ENCODE measurements around the gene TBXAS1.
"Not testable (repeated sequence)": the region's sequence is repeated elsewhere in the genome, so short reads cannot be mapped to it uniquely, and the experiment has no call there.

Gene TBXAS1

DNA sequence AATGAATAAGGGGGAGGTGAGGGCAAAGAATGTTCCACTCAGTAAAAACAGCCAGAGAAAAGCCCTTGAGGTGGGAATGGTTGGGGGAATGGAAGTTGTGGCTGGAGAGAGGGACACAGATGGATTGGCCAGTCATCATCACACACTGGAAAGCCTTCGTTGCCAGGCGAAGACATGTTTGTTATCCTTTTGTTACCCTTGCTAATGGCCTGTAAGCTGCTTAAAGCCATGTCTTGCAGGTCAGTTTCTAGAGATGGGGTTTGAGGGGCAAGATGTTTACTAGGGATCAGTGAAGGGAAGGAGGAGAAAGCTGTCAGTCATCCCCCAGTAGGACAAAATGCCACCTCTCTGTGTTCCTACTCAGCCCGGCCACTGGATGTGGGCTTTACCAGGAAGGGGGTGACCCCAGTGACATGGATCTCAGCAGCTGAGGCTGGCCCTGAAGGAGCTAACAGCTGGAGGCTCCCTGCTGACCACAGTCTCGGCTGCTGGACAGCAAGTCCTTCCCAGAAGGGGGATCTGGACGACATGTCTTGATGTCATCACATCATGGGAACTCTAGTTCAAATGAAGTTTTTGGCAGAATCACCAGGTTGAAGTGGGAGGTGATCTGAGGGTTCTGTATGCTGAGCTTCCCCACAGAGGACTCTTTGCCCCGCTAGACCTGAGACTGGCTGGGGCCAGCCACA lies 66.2 kb downstream of the TBXAS1 start:
- DNase-seq: no peak

DNA sequence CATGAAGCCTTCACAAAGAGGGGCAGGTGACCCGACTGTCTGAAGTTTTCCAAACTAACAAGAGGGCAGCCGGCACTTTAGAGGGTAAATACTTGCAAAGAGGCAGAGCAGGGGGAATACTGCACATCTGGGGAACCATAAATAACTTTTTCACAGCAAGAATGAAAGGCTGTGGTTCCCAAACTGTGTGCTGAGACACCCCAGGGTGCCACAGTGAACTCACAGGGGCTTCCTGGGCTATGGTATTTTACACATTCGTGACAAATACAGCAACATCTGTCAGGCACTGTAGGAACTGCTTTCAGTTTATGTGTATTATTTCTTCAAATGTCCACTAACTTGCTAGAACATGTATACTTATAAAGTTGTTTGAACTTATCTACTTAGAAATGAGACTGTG lies 67.2 kb downstream of the TBXAS1 start:
- no peak for DNase-seq

DNA sequence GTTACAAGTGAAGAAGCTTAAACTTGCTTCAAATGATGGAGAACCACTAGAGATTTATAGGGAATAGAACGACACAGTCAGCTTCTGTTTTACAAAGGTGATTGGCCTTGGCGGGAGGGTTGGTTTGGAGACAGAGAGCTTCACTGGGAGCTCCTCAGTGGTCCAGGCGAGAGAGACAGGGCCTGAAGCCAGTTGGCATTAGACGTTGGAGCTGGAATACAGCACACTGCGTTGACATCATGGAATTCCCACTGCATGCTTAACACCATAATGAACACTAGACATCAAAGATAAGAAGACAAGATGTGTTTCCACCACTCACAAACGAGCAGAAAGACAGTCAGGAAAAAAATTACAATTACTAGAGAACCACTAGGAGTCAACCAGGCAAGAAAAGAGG lies 67.8 kb downstream of the TBXAS1 start:
- DNase-seq: no peak

DNA sequence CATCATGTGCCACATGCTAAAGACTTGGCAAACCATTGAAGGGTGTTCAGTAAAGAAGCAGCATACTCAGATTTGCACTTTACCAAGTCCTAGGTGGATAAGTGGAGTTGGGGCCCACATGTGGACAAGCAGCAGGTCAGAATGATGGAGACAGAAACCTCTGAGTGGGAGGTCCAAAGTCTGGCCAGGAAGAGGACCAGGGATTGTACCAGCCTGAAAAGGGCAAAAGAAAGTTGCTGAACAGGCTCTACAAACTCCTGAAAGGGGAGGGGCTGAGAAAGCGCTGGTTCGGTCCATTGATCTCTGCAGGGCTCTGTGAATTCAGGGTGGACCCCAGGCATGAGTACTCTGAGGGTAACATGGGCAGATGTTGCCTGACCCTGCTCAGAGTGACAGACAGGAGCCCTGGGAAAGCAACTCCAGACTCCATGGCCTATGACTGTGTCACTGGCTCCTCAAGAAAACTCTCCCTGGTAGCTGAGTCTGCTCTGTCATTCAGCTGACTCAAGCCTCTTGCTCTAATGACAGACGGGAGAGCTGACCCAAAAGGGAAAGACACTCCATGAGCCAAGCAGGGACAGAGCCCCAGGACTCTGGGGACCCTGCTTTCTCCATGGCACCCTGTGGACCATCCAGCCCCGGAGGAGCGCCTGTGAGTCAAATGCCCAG lies 68.5 kb downstream of the TBXAS1 start:
- DNase-seq: no peak

DNA sequence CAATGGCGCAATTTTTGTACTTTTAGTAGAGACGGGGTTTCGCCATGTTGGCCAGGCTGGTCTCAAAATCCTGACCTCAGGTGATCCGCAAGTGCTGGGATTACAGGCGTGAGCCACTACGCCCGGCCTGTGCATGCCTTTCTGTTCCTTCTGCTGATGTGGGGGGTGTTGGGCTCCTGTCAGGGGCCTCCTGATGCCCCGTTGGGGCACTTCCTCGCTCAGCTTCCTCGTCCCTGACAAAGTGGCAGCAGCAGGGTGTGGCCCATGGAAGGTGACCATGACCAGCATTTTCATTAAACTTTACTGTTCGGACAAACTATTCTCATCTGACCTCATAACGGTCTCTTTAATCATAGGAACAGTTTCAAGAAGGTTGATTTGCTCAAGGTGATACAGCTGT lies 69.4 kb downstream of the TBXAS1 start:
- DNase-seq: no peak

DNA sequence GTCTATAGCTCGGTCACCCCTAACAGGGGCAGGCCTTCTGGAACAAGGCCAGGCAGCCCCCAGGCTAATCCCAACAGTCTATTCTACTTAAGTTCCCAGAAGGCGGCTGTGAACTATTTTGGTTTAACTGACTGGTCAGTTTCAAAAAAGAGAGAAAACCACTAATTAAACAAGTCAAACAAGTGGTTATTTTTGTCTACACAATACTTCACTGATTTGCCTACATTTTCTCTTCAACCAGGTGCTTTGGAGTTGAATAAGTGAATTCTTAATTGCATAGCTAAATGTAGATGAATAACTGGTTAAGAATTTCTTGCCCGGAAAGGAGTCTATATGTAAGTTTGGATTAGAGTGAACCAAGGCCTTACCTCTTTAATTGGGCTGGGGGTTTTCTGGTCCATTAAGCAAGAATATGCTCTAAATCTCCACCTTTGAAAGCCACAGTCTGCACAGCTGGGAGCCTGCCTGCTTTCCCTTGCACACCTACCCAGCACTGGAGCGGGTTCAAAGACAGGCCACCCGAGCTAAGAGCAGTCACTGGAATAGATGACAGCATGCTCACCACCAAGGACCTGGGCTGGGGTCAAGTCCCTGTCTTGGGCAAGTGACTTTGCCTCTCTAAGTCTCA lies 70.4 kb downstream of the TBXAS1 start:
- DNase-seq: no peak

DNA sequence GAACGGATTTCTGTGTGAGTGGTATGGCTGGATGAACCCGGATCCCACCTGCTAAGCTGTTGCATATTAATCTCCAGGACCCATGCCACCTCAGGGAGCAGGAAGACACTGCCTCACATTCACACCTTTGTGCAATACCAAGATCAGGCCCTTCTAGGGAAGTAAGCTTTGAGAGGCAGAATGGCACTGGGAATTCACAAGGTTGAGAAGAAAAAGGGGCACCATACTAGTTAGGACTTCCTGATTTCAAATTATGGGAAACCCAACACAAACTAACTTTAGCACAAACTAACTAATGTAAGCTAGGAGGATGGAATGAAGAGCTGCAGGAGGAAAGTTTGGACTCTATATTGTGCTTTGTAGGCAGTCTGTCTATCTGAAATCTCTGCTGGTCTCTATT lies 71.3 kb downstream of the TBXAS1 start:
- no peak for DNase-seq

DNA sequence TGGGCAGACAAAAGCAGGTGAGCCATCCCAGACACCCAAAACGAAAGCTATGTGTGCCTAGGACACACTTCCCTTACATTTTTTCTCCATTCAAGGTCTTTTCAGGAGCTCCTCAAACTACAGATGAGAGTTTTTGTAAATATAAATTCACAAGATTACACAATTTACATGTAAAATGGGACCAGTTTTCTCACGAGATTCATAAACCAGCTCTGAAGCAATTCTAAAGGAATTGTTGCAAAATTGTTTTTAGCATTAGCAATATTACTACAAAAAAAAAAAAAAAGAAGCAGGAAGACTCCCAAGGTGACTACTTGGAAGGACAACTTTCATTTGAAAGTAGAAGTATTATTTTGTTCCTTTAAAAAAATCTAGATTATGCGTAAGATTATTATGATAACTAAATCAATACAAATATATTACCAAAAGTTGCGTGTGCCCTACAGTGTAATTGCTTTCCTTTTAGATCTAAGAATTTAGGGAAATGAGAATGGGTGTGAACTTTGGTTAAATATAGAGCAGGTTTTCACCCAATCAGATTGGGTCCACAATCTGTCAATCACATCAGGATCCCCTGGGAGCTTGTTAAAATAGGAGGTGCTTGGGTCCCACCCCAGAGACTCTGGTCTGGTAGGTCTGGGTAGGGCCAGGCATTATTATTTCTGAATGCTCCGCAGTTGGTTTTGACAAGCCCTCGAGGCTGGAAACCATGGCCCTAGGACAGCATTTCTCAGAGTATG lies 72.2 kb downstream of the TBXAS1 start:
- no peak for DNase-seq

DNA sequence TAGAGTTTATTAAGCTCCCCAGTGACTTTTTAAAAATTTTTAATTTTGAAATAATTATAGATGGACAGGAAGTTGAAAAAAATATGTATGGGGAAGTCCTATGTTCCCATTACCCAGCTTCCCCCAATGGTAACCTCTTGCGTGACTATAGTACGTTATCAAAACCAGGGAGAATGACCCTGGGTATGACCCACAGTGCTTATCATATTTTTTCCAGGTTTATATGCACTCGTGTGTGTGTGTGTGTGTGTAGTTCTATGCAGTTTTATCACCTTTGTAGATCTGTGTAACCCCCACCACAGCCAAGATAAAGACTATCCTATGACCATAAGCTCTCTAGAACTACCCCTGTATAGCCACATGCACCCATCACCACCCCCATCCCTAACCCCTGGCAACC lies 72.8 kb downstream of the TBXAS1 start:
- DNase-seq: no peak

DNA sequence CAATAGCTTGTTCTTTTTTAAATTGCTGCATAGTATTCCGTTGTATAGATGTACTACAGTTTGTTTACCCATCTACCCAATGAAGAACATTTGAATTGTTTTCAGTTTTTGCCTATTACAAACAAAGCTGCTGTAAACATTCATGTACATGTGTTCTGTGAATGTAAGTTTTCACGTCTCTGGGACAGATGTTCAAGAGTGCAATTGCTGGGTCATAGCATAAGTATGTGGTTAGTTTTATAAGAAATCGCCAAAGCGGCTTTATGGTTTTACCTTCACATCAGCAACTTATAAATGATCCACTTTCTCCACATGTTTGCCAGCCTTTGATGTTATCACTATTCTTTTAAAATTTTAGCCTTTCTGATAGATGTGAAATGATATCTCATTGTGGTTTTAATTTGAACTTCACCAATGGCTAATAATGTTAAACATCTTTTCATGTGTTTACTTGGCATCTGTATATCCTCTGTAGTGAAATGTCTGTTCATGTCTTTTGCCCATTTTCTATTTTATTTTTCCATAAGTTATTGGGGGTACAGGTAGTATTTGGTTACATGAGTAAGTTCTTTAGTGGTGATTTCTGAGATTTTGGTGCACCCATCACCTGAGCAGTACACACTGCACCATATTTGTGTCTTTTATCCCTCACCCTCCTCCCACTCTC lies 73.5 kb downstream of the TBXAS1 start:
- DNase-seq: no peak

DNA sequence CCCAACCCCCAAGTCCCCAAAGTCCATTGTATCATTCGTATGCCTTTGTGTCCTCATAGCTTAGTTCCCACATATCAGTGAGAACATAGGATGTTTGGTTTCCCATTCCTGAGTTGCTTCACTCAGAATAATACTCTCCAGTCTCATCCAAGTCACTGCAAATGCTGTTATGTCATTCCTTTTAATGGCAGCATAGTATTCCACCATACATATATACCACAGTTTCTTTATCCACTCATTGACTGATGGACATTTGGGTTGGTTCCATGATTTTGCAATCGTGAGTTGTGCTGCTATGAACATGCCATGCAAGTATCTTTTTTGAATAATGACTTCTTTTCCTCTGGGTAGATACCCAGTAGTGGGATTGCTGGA lies 74.0 kb downstream of the TBXAS1 start:
- DNase-seq: not testable (repeated sequence)

DNA sequence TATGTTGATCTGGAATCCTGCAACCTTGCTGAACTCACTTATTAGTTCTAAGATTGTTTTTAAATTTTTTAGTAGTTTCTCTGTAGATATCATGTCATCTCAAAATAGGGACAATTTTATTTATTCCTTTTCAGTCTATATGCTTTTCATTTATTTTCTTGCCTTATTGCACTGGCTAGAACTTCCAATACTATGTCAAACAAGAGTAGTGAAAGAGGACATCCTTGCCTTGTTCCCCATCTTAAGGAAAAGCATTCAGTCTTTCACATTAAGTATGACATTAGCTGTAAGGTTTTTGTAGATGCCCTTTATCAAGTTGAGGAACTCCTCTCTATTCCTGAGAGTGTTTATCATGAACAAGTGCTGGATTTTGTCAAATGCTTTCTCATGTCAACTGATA lies 77.8 kb downstream of the TBXAS1 start:
- DNase-seq: no peak

DNA sequence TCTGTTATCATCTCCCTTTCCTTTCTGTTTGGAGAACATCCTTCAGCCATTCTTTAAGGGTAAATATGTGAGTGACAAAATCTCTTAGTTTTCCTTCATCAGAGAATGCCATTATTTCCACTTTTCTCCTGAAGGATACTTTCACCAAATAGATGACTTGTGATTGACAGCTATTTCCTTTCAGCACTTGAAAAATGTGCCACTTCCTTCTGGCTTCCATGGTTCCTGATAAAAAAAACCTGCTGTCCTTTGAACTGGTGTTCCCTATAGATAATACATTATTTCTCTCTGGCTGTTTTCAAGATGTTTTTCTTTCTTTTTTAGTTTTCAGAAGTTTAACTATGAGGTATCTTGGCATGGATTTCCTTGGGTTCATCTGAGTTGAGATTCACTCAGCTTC lies 79.7 kb downstream of the TBXAS1 start:
- no peak for DNase-seq

DNA sequence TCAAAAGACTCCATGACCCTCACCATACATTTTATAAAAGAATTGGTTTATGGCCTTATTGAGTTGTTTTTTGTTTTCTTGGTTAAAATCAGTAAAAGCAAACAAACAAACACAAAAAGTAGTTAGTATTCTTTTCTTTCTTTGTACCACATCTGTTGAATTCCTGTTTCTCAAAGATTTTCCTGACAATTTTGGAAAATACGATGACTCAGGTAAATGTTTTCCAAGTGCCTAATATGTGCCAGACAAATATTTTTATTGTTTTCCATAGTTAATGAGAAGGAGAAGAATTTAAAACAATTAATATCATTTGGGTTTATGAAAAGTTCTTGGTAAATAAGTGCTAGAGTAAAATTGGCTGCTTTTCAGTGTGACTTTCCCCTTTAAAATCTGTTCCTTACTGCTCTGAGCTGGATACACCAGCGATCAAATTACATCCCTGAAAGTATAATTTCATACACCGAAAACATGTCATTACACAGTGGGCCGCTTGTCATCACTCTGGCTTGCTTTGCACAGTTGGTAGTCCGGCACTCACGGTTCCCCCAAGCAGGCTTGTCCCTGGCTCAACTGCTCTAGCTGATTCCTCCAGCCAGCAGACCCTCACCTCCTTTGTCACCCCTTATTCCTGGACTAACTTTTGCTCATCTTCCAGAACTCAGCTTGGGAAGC lies 80.5 kb downstream of the TBXAS1 start:
- DNase-seq: no peak

DNA sequence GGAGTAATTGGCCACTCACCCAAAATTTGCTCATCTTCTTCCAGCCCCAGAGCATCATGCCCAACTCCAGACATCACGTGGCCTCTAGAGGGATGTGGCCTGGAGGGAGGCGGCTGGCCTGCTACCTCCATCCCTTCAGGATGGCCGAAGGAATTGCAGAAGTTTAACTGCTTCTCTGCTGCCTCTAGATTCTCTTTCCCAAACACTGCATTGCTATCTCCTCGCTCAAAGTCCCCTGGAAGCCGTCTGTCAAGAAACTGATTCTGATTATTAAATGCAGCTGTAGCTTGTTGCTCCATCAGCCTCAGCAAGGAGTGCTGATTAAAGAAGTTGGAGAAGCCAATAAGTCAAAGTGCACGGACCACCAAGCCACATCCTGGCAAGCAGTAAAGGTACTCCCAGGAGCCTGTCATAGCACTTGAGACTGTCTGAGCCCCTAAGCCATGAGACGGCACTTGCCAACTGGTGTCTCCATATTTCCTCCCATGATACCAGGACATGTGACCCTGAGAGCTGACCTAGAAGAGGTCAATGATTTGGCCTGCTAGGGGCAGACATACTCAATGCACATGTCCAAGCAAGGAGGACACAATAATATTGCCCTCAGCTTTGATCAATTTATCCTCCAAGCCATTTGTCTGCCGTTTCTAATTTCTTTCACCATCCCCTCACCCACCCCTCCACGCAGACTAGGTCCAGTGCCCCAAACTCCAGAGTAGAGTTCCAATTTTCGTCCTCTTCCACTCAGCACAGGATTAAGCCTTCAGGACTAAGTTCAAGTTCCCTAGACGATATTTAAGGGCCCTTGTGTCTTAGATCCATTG lies 84.2 kb downstream of the TBXAS1 start:
- DNase-seq: peak; percentile 53

DNA sequence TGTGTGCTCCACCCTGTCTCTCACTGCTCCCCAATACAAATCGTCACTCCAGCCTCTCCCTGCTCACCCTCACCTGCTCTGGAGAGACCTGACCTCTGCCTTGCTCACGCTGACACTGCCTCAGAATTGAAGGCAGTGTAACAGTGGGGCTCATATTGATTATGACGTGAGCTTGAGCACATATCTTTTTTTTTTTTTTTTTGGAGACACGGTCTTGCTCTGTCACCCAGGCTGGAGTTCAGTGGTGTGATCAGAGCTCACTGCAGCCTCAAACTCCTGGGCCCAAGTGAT lies 84.7 kb downstream of the TBXAS1 start:
- DNase-seq: no peak

DNA sequence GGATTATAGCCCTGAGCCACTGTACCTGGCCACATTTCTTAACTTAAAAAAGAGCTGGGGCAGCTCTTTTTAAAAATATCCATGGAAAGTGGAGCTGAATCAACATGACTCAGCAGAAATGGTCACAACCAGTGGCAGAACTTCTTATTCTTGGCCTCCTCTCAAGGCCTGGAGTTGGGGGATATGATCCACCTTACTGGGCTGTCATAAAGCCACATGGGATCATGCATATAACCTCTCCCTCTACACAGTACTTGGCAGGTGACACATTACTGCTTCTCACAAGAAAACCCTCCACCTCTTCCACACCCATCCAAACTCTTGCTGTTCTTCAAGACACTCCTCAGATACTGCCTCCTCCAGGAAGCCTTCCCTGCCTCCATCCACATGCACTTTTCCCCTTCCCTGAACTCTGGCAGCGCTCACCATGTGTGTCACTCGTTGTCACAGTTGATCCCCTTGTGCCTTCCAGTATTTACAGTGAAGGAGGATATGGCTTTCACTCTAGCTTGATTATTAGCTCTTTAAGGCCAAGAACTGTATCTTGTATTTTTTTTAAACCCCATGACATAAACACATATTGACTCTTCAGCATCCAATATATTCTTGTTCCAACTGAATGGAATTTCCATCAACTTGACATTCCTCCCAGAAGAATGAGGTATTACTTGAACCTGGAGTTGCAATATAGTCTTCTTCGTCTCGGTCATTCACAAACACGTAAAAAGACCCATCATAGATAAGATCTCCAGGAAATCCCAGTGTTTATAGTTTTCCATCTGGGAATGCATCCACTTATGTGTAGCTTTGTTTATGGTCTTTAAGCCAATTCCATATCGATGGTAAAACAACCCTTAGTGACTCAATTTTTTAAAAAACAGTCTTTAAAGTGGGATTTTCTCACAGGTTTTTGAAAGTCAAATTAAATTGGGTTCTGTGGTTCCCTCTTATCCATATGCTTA lies 85.5 kb downstream of the TBXAS1 start:
- DNase-seq: no peak

DNA sequence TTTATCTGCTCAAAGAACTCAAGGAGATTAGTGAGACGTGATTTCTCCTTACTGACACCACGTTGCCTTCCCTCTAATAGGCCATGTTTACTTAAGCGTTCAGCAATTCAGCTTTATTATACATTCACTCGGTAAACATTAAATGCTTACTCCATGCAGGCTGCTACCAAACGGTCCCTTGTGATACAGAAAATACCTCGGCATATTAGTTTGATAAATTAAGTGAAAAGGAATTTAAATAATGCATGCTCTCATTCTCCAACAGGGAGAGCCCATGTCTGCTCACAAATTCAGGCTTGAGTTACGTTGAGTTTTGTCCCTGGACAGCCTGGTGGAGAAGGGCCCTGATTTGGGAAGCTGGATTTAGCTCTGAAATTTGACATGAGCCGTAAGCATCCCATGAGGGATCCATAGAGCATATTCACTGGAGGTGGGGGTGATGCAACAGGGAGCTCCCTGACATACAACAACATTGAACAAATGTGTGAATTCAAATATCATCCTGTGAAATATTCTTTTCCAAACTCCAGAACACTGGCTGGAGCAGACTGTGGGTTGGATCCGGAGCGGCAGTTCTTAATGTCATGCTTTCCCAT lies 86.3 kb downstream of the TBXAS1 start:
- no peak for DNase-seq

DNA sequence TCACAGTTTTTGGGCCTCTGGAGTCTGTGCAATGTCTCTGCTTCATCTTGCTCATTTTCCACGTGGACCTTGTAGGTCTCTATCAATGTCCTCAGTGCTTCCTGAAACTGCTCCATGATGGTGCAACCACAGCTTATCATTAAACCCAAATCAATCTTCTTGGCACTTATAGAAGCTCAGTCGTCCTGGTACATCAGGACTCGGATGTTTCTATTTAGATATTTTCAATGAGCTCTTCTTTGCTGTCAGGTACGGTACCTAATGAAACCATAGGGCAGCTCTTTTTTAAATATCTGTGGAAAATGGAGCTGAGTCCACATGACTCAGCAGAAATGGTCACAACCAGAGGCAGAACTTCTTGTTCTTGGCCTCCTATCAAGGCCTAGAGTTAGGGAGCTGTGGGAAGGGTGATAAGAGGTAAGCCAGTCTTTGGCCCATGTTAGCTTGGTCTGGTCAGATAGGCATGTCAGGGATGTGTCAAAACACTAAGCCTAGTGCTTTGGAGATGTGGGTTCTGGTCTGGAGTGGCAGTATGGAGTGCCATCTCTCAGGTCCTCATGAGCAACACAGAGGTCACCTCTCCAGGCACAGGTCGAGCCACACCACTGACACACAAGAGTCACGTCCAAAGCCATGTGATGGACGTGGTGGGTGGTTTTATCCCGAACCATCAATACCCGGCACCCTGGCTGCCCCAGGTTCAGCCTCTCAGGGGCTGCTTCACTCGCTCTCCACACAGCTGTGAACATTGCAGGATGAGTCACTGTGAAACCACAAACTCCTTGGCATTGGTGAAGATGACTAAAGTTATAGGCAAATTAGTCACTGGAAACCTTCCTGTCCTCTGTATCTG lies 87.0 kb downstream of the TBXAS1 start:
- peak; percentile 96 for DNase-seq
